ENCODE measurements around the gene LIMS2.

The LIMS2 gene

GRCh38 chr2:127644066-127645025 is 31.0 kb downstream of the LIMS2 start:
- no peak for DNase-seq

GRCh38 chr2:127643439-127644065 is 31.8 kb downstream of the LIMS2 start:
- DNase-seq = no peak

GRCh38 chr2:127642706-127643438 is 32.5 kb downstream of the LIMS2 start:
- no peak for DNase-seq

GRCh38 chr2:127641846-127642507 is 33.4 kb downstream of the LIMS2 start:
- DNase-seq = peak; percentile 79

- no peak for DNase-seq
Measured at GRCh38 chr2:127641133-127641532, 34.2 kb downstream of the LIMS2 start.

- peak; percentile 73 for DNase-seq
Measured at GRCh38 chr2:127640082-127641072, 35.0 kb downstream of the LIMS2 start.

GRCh38 chr2:127639111-127639474 is 36.2 kb downstream of the LIMS2 start:
- no peak for DNase-seq

- DNase-seq = no peak
Measured at GRCh38 chr2:127638361-127639110, 36.8 kb downstream of the LIMS2 start.

GRCh38 chr2:127637725-127638252 is 37.5 kb downstream of the LIMS2 start:
- no peak for DNase-seq

GRCh38 chr2:127637236-127637630 is 38.1 kb downstream of the LIMS2 start:
- no peak for DNase-seq

GRCh38 chr2:127636248-127637235 is 38.8 kb downstream of the LIMS2 start:
- DNase-seq = no peak

GRCh38 chr2:127635380-127636237 is 39.7 kb downstream of the LIMS2 start:
- DNase-seq = no peak

GRCh38 chr2:127634626-127635379 is 40.5 kb downstream of the LIMS2 start:
- DNase-seq = no peak

- no peak for DNase-seq
Measured at GRCh38 chr2:127634066-127634617, 41.2 kb downstream of the LIMS2 start.

GRCh38 chr2:127633556-127634065 is 41.7 kb downstream of the LIMS2 start:
- DNase-seq = no peak

- DNase-seq = no peak
Measured at GRCh38 chr2:127632592-127633489, 42.5 kb downstream of the LIMS2 start.
